RPMI7951 (cell line): Measurements from ENCODE around the gene CACNA1G. TPM values are rescaled to one million over a fixed set of nuclear protein-coding genes. Genes with fewer than 3 reads are reported as not detected.

ENCODE experiments used
- DNase-seq: peaks from one replicate; pipeline ENCODE4 v3.0.0-alpha.2; 2012; ENCODE audit warnings: low read depth
- total RNA-seq: library from RNA; depleted of rRNA; stranded (reverse); fragments of >200 nt; shearing (Covaris generic); gene quantifications from 2 replicates; pipeline ENCODE4 v1.2.3, GENCODE V29; 2014

Gene CACNA1G
- total RNA-seq, 1 experiment from 2014 or later = 0.12 TPM

DNA sequence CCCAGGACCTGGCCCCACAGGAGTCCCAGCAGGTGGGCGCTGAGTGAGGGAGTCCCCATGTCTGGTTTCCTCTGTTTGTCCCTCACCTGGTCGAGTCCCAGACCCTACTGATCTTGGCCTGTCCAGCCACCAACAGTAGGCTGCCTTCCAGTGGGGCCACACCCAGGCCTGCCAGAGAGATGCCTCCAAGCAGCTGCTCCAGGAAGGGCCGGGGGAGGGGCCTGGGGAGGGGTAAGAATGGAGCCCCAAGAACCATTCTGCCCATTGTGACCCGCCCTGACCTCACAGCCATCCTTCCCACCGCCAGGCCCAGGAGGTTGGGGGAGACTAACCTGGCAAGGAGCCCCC lies 12.8 kb upstream of the CACNA1G start:
- DNase-seq = no peak

DNA sequence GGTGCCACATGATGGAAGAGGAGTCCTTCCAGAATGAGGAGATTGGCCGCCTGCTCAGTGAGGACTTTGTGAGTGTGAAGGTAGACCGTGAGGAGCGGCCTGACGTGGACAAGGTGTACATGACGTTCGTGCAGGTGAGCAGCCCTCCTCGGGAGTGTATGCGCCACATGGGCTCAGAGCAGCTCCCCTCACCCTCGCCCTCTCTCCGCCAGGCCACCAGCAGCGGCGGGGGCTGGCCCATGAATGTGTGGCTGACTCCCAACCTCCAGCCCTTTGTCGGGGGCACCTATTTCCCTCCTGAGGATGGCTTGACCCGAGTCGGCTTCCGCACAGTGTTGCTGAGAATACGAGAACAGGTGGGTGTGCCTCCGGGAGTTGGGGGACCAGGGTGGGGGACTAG lies 11.7 kb upstream of the CACNA1G start:
- no peak for DNase-seq

DNA sequence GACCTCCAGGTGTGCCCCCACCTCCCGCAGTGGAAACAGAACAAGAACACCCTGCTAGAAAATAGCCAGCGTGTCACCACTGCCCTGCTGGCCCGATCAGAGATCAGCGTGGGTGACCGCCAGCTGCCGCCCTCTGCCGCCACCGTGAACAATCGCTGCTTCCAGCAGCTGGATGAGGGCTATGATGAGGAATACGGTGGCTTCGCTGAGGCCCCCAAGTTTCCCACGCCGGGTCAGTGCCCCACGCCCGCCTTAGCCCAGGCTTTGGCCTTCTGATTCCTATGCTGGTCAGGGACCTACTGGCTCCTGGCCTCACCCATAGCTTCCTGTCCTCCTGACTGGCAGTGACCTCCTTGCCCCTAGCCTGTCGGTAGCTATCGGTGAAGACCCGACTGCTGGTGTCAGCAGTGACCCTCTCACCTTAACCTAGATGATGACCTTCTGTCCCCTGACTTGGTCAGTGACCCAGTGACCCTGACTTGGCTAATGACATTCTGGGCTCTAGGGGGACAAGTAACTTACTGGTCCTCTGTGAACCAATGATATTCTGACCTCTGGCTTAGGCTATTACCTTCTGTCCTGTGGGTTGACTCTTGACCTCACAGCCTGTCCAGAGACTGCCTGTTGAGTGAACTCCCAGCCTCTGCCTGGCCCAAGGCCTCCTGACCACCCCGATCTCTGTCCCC lies 11.1 kb upstream of the CACNA1G start:
- DNase-seq = no peak

DNA sequence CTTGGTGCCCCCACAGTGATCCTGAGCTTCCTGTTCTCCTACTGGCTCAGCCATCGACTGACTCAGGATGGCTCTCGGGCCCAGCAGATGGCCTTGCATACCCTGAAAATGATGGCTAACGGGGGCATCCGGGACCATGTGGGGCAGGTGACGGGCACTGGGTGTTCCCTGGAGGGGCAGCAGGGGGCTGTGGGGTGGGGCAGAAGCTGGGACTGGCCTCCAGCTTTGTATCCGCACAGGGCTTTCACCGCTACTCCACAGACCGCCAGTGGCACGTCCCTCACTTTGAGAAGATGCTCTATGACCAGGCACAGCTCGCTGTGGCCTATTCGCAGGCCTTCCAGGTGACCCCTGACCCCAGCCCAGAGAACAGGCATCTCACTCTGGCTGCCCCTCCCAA lies 10.5 kb upstream of the CACNA1G start:
- no peak for DNase-seq

DNA sequence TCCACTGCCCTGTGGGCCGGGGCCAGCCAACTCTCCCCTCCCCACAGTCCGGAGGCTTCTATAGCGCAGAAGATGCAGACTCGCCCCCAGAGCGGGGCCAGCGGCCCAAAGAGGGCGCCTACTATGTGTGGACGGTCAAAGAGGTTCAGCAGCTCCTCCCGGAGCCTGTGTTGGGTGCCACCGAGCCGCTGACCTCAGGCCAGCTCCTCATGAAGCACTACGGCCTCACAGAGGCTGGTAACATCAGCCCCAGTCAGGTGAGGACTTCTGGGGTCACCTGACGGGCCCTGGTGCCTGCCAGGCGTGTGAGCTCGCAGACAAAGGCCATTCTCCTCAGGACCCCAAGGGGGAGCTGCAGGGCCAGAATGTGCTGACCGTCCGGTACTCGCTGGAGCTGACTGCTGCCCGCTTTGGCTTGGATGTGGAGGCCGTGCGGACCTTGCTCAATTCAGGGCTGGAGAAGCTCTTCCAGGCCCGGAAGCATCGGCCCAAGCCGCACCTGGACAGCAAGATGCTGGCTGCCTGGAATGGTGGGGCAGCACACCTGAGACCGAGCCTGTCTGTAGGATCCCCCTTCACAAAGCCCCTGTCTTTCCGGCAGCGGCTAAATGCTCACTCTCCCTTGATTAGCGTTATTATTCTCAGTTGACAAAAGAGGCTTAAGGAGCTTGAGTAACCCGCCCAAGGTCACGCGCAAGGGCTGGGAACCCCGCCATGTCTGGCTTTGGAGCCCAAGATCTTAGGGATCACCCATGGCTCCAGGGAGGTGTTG lies 9.7 kb upstream of the CACNA1G start:
- DNase-seq = peak; percentile 62

DNA sequence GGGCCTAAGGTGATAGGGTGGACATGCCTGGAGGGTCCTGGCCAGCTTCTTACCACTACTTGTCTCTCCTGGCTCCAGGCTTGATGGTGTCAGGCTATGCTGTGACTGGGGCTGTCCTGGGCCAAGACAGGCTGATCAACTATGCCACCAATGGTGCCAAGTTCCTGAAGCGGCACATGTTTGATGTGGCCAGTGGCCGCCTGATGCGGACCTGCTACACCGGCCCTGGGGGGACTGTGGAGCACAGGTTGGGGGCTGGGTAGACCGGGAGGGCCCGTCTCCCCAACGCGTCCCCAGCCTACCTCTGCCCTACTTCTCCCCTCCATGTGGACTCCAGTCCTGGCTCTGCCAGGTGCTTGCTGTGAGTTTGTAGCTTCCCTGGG lies 9.1 kb upstream of the CACNA1G start:
- DNase-seq = no peak

GRCh38 chr17:50551884-50552283 lies 8.6 kb upstream of the CACNA1G start:
- no peak for DNase-seq

GRCh38 chr17:50554201-50554600 lies 6.3 kb upstream of the CACNA1G start:
- no peak for DNase-seq

DNA sequence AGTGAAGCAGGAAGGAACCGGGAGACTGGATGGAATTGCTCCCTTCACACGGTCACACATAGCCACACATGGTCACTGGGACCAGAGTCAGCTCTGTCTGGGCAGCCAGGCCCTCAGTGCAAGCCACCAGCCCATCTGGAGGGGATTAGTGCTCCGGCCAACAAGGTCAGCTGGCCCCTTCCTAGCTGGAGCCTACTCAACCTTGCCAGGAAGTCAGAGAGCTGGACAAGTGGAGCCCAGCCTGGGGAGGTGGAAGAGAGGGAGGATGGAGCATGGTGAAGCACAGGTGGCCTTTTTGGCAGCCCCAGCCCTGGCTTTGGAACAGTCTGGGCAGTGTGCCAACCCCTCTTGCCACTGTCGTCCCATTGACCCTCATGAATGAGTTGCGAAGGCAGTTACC lies 3.7 kb upstream of the CACNA1G start:
- peak; percentile 45 for DNase-seq

GRCh38 chr17:50557630-50558029 lies 2.9 kb upstream of the CACNA1G start:
- no peak for DNase-seq

GRCh38 chr17:50558091-50558490 lies 2.4 kb upstream of the CACNA1G start:
- no peak for DNase-seq

GRCh38 chr17:50558581-50558940 lies 2.0 kb upstream of the CACNA1G start:
- DNase-seq = no peak

DNA sequence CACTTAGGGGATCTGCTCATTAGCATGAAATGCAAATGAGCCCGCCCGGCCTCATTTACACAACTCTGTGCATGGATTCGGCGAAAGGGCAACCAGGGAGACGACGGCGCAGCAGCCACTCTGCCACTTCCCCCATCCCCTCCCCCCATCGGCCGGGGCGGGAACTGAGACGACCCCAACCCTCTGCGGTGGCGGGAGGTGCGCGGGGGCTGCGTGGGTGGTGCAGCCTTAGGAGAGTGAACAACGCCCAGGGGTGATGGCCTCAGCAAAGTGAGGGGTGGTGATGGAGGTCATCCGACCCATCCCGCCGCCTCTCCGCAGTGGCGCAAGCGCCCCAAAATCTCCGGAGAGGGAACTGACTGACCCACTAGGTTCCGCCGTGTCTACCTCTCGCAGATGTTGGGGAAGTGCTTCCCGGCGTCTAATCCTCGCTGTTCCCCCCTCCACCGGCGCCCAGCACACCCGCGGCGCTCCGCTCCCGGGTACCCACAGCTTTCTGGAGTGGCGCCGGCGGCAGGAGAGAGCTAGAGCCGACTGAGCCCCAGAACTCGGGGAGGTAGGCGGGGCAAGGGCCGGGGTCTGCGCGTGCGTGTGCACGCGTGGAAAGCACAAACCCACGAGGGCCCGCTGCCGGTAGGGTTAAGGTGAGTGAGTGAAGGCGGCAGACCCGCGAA lies 1.4 kb upstream of the CACNA1G start:
- DNase-seq = no peak

DNA sequence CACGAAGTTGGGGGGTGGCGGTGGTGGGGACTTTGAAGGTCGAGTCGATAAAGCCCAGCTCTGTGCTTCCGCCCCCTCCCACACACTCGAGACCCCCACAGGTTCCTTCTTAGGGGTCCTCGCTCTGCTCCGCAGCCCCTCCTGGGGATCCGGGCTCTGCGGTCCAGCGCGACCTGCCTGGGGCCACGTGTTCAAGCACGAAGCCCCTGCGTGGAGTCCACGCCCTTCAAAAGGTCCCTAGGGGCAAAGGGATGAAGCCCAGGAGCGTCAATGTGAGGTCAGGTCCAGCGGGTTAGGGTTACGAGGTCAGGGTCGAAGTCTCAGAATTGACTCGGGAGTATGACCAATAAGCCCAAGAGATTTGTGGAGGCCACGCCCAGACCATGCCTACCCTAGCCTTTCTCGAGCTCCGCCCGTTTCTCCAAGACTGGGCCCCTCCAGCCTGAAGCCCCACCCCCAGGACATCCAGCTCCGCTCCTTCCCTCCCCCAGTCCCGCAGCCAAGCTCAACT lies 786 bp upstream of the CACNA1G start:
- peak; percentile 53 for DNase-seq

GRCh38 chr17:50560931-50561745 lies 623 bp downstream of the CACNA1G start:
- no peak for DNase-seq

GRCh38 chr17:50561746-50562141 lies 1.2 kb downstream of the CACNA1G start:
- no peak for DNase-seq

DNA sequence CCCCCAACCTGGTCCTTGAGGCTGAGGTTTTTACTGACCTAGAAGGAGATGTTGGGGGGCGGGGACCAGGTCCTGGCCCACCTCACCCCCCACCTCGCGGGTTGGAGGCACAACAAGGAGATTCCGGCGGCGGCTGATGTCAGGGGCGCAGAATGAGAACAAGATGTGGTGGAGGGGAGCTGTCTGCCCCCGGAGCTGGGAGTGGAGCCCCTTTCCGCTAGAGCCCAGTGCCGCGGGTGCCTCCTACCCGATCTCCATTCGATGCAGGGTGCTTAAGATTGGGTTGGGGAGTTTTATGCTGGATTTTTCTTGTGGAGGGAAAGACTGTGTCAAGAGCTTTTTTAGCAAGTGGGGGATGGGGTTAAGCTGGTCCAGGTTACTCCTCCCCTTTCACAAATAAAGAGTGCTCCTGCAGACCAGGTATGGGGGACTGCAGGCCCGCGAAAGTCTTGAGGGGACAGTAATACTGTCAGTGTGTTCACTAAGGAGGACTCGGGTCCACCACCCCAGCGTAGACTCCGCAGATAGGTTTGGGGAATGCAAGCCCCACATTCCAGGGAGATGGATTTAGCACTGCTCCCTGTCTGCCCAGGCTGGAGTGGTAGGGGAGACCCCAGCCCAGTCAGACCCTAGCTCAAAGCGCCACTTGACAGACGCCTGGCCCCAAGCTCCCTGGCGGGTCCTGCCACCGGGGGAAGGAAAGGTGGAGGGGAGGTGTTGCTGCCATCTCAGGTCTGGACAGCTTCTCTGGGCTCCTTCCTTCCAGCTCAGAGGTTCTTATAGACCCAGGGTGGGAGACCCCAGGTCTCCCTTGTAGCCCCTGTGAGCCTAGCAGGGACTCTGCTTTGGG lies 2.0 kb downstream of the CACNA1G start:
- DNase-seq = no peak

GRCh38 chr17:50563092-50563511 lies 2.6 kb downstream of the CACNA1G start:
- no peak for DNase-seq

DNA sequence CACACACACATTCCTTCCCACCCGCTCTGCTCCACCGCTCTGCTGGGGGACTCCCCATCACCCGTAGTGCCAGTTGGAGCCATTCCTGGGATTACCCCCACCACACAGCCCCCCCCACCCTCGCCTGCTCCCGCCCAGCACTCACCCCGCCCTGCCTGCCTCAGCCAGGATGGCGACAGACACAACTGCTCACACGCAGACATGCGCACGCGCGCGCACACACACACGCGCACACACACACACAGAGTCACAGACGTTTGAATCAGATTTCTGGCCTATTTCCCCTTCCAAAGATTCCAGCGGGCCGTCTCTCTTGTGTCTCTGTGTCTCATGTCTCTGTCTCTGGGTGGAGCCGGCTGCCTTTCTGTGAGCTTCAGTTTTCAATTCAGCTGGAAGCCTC lies 4.4 kb downstream of the CACNA1G start:
- peak; percentile 45 for DNase-seq

- DNase-seq = peak; percentile 22
Measured at GRCh38 chr17:50565402-50566350, 5.2 kb downstream of the CACNA1G start.
